ENCODE measurements around the gene PSTPIP2. TPM values are rescaled to one million over a fixed set of nuclear protein-coding genes. Genes with fewer than 3 reads are reported as not detected.

The PSTPIP2 gene
- total and polyA plus RNA-seq, 4 donors: 7.5 to 49.1 (median 12.8) TPM

DNA sequence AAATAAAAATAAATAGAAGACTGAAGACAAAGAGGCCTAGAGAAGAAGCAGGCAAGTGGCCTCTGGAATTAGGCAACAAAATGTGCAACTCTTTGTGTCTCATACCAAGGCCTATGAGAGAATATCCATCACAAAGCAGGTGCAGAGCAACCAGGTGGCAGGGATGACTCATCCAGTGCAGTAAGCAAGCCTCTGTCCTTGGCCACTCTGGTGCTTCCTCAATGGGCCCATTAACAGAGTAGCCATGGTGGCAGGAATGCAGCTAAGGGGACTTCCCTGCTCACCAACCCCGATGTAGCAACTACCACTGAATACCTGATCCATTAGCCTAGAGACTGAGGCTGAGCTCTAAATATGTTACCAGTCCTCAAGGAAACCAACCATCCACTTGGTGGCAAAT lies 94.0 kb downstream of the PSTPIP2 start:
- no peak overlapping the region for H3K9ac ChIP-seq (ENCODE audit: insufficient read depth in 1 of 2, low read length in 2 of 2)
- H3K27ac ChIP-seq (ENCODE audit: low read depth in 1 of 2, low read length in 1 of 2): no peak overlapping the region
- ATAC-seq (ENCODE audit: insufficient read depth, low FRiP score) (no peak), DNase-seq (no peak)
- 59 to 80% methylated on average over 1 of the region's 1 CpG for WGBS, 2 donors
- H3K4me3 ChIP-seq: no peak overlapping the region
- H3K9me3 ChIP-seq (ENCODE audit: control insufficient read depth in 4 of 4, insufficient read depth in 3 of 4, low read length in 3 of 4): no peaks in the 10 kb centered on the region
- TF ChIP-seq, protein P1, sequence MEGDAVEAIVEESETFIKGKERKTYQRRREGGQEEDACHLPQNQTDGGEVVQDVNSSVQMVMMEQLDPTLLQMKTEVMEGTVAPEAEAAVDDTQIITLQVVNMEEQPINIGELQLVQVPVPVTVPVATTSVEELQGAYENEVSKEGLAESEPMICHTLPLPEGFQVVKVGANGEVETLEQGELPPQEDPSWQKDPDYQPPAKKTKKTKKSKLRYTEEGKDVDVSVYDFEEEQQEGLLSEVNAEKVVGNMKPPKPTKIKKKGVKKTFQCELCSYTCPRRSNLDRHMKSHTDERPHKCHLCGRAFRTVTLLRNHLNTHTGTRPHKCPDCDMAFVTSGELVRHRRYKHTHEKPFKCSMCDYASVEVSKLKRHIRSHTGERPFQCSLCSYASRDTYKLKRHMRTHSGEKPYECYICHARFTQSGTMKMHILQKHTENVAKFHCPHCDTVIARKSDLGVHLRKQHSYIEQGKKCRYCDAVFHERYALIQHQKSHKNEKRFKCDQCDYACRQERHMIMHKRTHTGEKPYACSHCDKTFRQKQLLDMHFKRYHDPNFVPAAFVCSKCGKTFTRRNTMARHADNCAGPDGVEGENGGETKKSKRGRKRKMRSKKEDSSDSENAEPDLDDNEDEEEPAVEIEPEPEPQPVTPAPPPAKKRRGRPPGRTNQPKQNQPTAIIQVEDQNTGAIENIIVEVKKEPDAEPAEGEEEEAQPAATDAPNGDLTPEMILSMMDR (IDR thresholded peaks at IDR 0.05; ENCODE audit: control extremely low read depth, extremely low read depth): no peak
- H3K27me3 ChIP-seq (ENCODE audit: control insufficient read depth in 3 of 3, insufficient read depth in 3 of 3, low read length in 2 of 3): no peaks in the 10 kb centered on the region
- H3K4me1 ChIP-seq (ENCODE audit: control insufficient read depth in 5 of 5, insufficient read depth in 5 of 5, low read length in 5 of 5): no peaks in the 10 kb centered on the region
- no peaks in the 10 kb centered on the region for H3K36me3 ChIP-seq (ENCODE audit: control insufficient read depth in 4 of 4, insufficient read depth in 4 of 4, low read length in 4 of 4)

DNA sequence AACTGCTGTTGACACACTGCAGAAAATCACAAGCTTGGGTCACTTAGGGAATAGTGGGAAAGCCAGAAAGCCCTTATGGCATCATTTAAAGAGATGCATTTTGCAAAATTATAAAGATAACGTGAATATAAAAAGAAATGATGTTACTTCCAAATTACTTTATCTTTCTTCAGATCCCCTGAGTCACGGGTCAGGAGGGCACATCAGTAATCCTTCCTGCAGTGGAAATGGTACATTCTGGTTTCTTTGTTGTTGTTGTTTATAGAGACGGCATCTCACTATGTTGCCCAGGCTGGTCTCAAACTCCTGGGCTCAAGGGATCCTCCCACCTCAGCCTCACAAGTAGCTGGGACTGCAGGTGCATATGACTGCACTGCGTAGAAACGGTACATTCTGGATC lies 95.1 kb downstream of the PSTPIP2 start:
- 89 to 96% methylated on average over 5 of the region's 5 CpGs for WGBS, 2 donors
- TF ChIP-seq, protein P1 (IDR thresholded peaks at IDR 0.05; ENCODE audit: control extremely low read depth, extremely low read depth): no peak
- DNase-seq (no peak), ATAC-seq (ENCODE audit: insufficient read depth, low FRiP score) (no peak)
- H3K4me1 ChIP-seq (ENCODE audit: control insufficient read depth in 5 of 5, insufficient read depth in 5 of 5, low read length in 5 of 5): no peaks in the 10 kb centered on the region
- no peak overlapping the region for H3K9ac ChIP-seq (ENCODE audit: insufficient read depth in 1 of 2, low read length in 2 of 2)
- H3K36me3 ChIP-seq (ENCODE audit: control insufficient read depth in 4 of 4, insufficient read depth in 4 of 4, low read length in 4 of 4): no peaks in the 10 kb centered on the region
- no peaks in the 10 kb centered on the region for H3K9me3 ChIP-seq (ENCODE audit: control insufficient read depth in 4 of 4, insufficient read depth in 3 of 4, low read length in 3 of 4)
- no peak overlapping the region for H3K27ac ChIP-seq (ENCODE audit: low read depth in 1 of 2, low read length in 1 of 2)
- H3K27me3 ChIP-seq (ENCODE audit: control insufficient read depth in 3 of 3, insufficient read depth in 3 of 3, low read length in 2 of 3): no peaks in the 10 kb centered on the region
- H3K4me3 ChIP-seq: no peak overlapping the region

DNA sequence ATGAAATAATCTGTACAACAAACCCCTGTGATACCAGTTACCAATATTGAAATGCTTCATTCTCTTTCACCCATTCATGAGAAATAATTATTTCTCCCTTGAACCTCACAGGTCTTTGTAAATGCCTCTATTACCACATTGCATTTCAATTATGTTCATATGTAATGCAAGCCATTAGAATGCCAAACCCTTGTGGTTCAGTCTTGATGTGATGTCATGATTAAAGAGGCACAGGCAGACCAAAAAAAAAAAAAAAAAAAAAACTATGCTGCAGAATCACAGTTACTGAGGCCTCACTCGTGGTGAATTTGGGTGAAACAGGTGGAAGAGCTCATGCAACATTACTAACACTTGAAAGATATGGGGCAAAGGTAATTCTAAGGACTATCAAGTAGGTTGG lies 95.5 kb downstream of the PSTPIP2 start:
- H3K4me1 ChIP-seq (ENCODE audit: control insufficient read depth in 5 of 5, insufficient read depth in 5 of 5, low read length in 5 of 5): no peaks in the 10 kb centered on the region
- WGBS, 2 donors: 31 to 41% methylated on average over 1 of the region's 1 CpG
- TF ChIP-seq, protein P1 (IDR thresholded peaks at IDR 0.05; ENCODE audit: control extremely low read depth, extremely low read depth): no peak
- H3K4me3 ChIP-seq: no peak overlapping the region
- no peaks in the 10 kb centered on the region for H3K27me3 ChIP-seq (ENCODE audit: control insufficient read depth in 3 of 3, insufficient read depth in 3 of 3, low read length in 2 of 3)
- H3K9ac ChIP-seq (ENCODE audit: insufficient read depth in 1 of 2, low read length in 2 of 2): no peak overlapping the region
- DNase-seq (no peak), ATAC-seq (ENCODE audit: insufficient read depth, low FRiP score) (no peak)
- no peaks in the 10 kb centered on the region for H3K36me3 ChIP-seq (ENCODE audit: control insufficient read depth in 4 of 4, insufficient read depth in 4 of 4, low read length in 4 of 4)
- H3K9me3 ChIP-seq (ENCODE audit: control insufficient read depth in 4 of 4, insufficient read depth in 3 of 4, low read length in 3 of 4): no peaks in the 10 kb centered on the region
- no peak overlapping the region for H3K27ac ChIP-seq (ENCODE audit: low read depth in 1 of 2, low read length in 1 of 2)

DNA sequence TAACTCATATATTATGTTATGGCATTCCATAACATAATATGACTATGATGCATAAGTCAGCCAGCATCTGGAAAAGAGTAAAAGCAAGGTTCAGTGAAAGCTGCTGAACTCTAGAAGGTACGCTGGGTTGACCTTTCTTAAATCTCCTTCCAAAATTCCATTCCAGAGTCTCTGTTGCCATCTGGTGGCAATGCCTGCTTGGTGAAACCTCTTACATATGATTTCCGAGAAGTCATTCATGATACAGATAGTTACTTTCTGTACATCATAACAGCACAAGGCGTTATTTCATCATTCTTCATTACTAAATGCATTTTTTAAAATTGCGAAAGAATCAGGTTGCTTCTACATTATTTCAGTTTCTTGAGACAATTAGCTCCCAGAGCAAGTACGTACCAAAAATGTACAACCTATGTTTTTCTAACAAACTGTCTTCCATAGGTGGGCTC lies 97.9 kb downstream of the PSTPIP2 start:
- no peaks in the 10 kb centered on the region for H3K9me3 ChIP-seq (ENCODE audit: control insufficient read depth in 4 of 4, insufficient read depth in 3 of 4, low read length in 3 of 4)

More for the DNA sequence above, 97.9 kb downstream of the PSTPIP2 start:
- H3K9ac ChIP-seq (ENCODE audit: insufficient read depth in 1 of 2, low read length in 2 of 2): no peak overlapping the region
- DNase-seq: peak; percentile 61 to 79 (median 77)
- ATAC-seq (ENCODE audit: insufficient read depth, low FRiP score): peak; percentile 61
- no peak overlapping the region for H3K4me3 ChIP-seq
- no peak overlapping the region for H3K27ac ChIP-seq (ENCODE audit: low read depth in 1 of 2, low read length in 1 of 2)
- H3K27me3 ChIP-seq (ENCODE audit: control insufficient read depth in 3 of 3, insufficient read depth in 3 of 3, low read length in 2 of 3): no peaks in the 10 kb centered on the region
- H3K4me1 ChIP-seq (ENCODE audit: control insufficient read depth in 5 of 5, insufficient read depth in 5 of 5, low read length in 5 of 5): no peaks in the 10 kb centered on the region
- TF ChIP-seq, protein P1 (IDR thresholded peaks at IDR 0.05; ENCODE audit: control extremely low read depth, extremely low read depth): peak; percentile 70
- H3K36me3 ChIP-seq (ENCODE audit: control insufficient read depth in 4 of 4, insufficient read depth in 4 of 4, low read length in 4 of 4): no peaks in the 10 kb centered on the region
- WGBS, 2 donors: 15 to 18% methylated on average over 5 of the region's 5 CpGs
